ENCODE results near the gene NCKAP5L. TPM values are rescaled to one million over a fixed set of nuclear protein-coding genes. Genes with fewer than 3 reads are reported as not detected.

Gene NCKAP5L
- total and polyA plus RNA-seq, 2 donors (not counting 3 experiments of a cell fraction or from before 2014, with no cell fraction given): 17.4 to 46.1 TPM

DNA sequence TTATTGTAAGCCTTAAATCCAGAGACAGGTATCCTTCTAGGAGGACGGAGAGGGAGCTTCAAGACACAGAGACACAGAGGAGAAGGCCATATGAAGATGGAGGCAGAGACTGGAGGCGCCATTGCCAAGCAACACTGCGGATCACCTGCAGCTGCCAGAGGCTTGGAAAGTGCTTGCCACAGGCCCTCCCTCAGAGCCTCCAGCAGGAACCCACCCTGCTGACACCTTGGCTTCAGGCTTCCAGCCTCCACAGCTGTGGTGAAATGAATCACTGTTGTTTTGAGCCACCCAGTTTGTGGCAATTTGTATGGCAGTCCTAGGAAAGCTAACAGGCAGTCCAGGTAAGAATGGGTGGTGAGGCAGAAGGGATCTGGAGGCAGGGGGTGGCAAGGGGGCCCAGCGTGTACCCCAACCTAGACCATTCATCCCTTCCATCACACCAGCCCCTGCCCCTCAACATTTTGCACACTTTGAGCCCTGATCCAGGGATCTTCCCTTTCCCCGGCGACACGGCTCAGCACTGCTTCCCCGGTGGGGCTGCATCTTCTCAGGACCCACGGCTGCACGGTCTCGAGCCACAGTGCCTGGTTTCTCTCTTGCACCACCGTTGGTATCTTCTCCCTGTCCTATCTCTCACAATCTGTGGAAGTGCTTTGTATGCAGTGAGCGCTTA, 37.0 kb upstream of the NCKAP5L start:
- CTCF ChIA-PET: interaction anchor here (0.6 to 7.9 kb wide), 14 partner anchors 14 to 205 kb away, joined by 3 to 183 read pairs (median 8); partner anchors contain the start of gene TMBIM6
- Histone ChIP-seq H3K9me3 (replicated peaks; ENCODE audit: control insufficient read depth, insufficient read depth, low read length) (no peaks in the 10 kb centered on the region), H3K27me3 (ENCODE audit: control insufficient read depth in 2 of 2, insufficient read depth in 2 of 2, low read length in 2 of 2) (peaks cover 2 to 7% of the 10 kb centered on the region in 2 experiments), H2AFZ (ENCODE audit: low read depth, low read length) (no peak overlapping the region), H3K36me3 (ENCODE audit: control insufficient read depth in 2 of 2, extremely low read depth in 1 of 2, insufficient read depth in 2 of 2, low read length in 2 of 2) (no peaks in the 10 kb centered on the region), H3K4me1 (ENCODE audit: control insufficient read depth, extremely low read depth, insufficient read depth, low read length) (peaks cover 20% of the 10 kb centered on the region), H3K79me2 (ENCODE audit: control insufficient read depth, insufficient read depth, low read length) (no peaks in the 10 kb centered on the region), H3K4me3 (replicated peaks in 1 of 3; ENCODE audit: insufficient read depth in 1 of 3, low read depth in 1 of 3, low read length in 3 of 3) (no peak overlapping the region), H4K20me1 (replicated peaks; ENCODE audit: control insufficient read depth, extremely low read depth, insufficient read depth, low read length) (no peaks in the 10 kb centered on the region), H3K9ac (replicated peaks; ENCODE audit: extremely low read depth, insufficient read depth, low read length) (no peak overlapping the region), H3K4me2 (ENCODE audit: insufficient read depth, low read length) (no peak overlapping the region), H3K27ac (ENCODE audit: insufficient read depth, low read depth, low read length) (no peak overlapping the region), H3K9me1 (replicated peaks; ENCODE audit: control insufficient read depth, extremely low read depth, insufficient read depth, low read length) (no peaks in the 10 kb centered on the region)
- POLR2A ChIA-PET: no interaction called here
- BruUV-seq (replicated peaks): no TSS peak
- FAIRE-seq (no peak), DNase-seq (ENCODE audit: low read depth, low spot score) (no peak)
- intact Hi-C loops (cut with micrococcal nuclease): loop anchor here (5.0 kb wide), 1 partner anchor 172 kb away; no protein-coding TSS in a partner anchor
- dilution Hi-C loops (cut with MboI; ENCODE audit: extremely low pct_ligation_motif_present, low sequenced_read_pairs): no loop called here
- TF ChIP-seq POLR2AphosphoS5 (IDR thresholded peaks at IDR 0.05; ENCODE audit: insufficient read depth, low read depth, low read length) (no peak), FOS (IDR thresholded peaks at IDR 0.05; ENCODE audit: borderline replicate concordance, insufficient read depth, low read length) (no peak), POLR2A (IDR thresholded peaks at IDR 0.05; ENCODE audit: low read depth, low read length) (no peak), GATA2 (IDR thresholded peaks at IDR 0.05; ENCODE audit: insufficient read depth, insufficient read length, low read depth, low read length) (no peak), JUN (IDR thresholded peaks at IDR 0.05; ENCODE audit: borderline replicate concordance, insufficient read depth, insufficient read length, low read depth) (no peak), EZH2 (IDR thresholded peaks at IDR 0.05; ENCODE audit: borderline replicate concordance, low read depth, low read length, severe bottlenecking) (no peak), MYC (IDR thresholded peaks at IDR 0.05; ENCODE audit: low read depth, low read length) (no peak)
- TF ChIP-seq, protein P1, sequence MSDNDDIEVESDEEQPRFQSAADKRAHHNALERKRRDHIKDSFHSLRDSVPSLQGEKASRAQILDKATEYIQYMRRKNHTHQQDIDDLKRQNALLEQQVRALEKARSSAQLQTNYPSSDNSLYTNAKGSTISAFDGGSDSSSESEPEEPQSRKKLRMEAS (IDR thresholded peaks at IDR 0.05; ENCODE audit: insufficient read depth, insufficient read length): no peak
- TF ChIP-seq, protein P2, sequence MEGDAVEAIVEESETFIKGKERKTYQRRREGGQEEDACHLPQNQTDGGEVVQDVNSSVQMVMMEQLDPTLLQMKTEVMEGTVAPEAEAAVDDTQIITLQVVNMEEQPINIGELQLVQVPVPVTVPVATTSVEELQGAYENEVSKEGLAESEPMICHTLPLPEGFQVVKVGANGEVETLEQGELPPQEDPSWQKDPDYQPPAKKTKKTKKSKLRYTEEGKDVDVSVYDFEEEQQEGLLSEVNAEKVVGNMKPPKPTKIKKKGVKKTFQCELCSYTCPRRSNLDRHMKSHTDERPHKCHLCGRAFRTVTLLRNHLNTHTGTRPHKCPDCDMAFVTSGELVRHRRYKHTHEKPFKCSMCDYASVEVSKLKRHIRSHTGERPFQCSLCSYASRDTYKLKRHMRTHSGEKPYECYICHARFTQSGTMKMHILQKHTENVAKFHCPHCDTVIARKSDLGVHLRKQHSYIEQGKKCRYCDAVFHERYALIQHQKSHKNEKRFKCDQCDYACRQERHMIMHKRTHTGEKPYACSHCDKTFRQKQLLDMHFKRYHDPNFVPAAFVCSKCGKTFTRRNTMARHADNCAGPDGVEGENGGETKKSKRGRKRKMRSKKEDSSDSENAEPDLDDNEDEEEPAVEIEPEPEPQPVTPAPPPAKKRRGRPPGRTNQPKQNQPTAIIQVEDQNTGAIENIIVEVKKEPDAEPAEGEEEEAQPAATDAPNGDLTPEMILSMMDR (IDR thresholded peaks at IDR 0.05; ENCODE audit: extremely low read depth in 1 of 2, insufficient read depth in 1 of 2, low read depth in 1 of 2, low read length in 2 of 2): no peak
